Right lung (tissue), 5 donors: Measurements from ENCODE around the gene RAB40B. TPM values are rescaled to one million over a fixed set of nuclear protein-coding genes. Genes with fewer than 3 reads are reported as not detected.

Experiments used
- DNase-seq, 2 donors: peaks; one replicate each; pipeline ENCODE4 v3.0.0-alpha.2; 2013
- polyA plus RNA-seq, 5 donors: library from polyadenylated mRNA; unstranded; fragments of 120-200 nt; gene quantifications; one replicate each; pipeline versions ENCODE4 v1.2.1 to v1.2.3, GENCODE V29; 2013; ENCODE audit warnings: inconsistent platforms in 1 of 5, low replicate concordance in 1 of 5; ENCODE audit not compliant: insufficient read length in 5 of 5, insufficient read depth in 1 of 5

The RAB40B gene
- polyA plus RNA-seq, 5 donors: 15.4 to 31.9 (median 22.4) TPM

DNA sequence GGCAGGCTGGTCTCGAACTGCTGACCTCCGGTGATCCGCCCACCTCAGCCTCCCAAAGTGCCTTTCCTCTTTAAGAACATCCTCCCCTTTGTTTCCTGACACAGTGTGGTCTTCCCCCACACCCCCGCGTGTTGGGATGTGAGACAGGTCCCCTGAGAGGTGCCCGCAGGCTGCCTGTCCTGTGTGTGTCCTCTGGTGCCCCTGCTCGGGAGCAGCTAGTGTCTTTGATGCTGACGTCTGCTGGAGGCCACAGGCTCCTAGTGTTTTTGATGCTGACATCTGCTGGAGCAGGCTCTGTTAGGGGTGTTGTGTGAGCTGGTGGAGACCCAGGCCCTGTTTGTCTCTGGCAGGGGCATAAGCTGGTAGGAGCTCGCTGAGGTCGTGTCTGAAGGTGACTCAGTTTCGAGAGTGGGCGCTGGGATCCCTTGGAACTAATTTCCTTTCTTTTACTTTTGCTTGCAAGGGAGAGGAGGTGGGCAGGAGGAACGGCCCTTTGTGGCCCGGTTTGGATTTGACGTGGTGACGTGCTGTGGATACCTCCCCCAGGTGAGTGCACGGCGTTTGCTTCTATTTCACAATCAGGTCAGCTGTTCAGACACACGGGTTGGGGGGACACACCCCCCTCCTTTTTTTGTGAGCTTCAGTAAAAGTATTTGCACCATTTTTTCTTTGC is 24.0 kb upstream of the RAB40B start:
- no peak for DNase-seq

GRCh38 chr17:82720204-82720603 is 21.7 kb upstream of the RAB40B start:
- DNase-seq: no peak

GRCh38 chr17:82718986-82719685 is 20.6 kb upstream of the RAB40B start:
- no peak for DNase-seq

DNA sequence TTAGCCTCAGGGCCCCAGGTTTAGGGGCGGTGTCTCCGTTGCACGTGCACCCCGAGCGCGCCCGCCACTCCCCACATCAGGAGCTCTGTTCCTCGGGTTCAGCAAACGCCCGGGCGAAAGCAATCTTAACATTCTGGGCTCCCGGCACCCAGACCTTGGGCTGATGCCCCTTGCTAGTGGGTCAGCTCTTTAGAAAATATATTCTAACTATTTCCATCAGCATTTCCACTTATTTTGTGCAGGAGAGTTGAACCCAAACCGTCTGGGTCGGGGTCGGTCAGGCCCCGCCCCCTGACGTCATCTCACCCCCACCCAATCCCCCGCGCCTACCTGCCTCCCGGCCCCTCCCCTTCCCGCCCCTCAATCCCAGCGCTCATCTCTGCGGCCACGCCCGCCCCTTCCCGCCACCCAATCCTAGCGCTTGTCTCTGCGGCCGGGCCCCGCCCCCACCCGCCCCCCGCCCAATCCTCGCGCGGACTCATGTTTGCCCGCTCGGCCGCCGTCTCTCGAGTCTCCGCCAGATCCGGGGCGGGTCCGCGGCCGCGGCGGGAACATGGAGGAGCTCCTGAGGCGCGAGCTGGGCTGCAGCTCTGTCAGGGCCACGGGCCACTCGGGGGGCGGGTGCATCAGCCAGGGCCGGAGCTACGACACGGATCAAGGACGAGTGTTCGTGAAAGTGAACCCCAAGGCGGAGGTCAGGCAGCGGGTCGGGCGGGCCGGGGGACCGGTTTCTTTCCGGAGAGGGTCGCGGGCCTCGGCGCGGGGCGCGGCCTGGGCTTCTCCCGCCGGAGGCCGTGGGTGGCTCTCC is 17.9 kb upstream of the RAB40B start, which contains the start of gene FN3KRP:
Gene FN3KRP (plus strand): TSS at position 504 of the 808 bp plus-strand sequence. CDS start 50 bp downstream, at position 554.
- peak; percentile 95 for DNase-seq

GRCh38 chr17:82713071-82713723 is 14.7 kb upstream of the RAB40B start:
- DNase-seq: no peak

GRCh38 chr17:82710499-82711232 is 12.2 kb upstream of the RAB40B start:
- DNase-seq: no peak

- no peak for DNase-seq
Measured at GRCh38 chr17:82709676-82710498, 11.4 kb upstream of the RAB40B start.

GRCh38 chr17:82709024-82709675 is 10.7 kb upstream of the RAB40B start:
- no peak for DNase-seq

- no peak for DNase-seq
Measured at GRCh38 chr17:82705756-82706155, 7.3 kb upstream of the RAB40B start.

- no peak for DNase-seq
Measured at GRCh38 chr17:82704886-82705285, 6.4 kb upstream of the RAB40B start.

DNA sequence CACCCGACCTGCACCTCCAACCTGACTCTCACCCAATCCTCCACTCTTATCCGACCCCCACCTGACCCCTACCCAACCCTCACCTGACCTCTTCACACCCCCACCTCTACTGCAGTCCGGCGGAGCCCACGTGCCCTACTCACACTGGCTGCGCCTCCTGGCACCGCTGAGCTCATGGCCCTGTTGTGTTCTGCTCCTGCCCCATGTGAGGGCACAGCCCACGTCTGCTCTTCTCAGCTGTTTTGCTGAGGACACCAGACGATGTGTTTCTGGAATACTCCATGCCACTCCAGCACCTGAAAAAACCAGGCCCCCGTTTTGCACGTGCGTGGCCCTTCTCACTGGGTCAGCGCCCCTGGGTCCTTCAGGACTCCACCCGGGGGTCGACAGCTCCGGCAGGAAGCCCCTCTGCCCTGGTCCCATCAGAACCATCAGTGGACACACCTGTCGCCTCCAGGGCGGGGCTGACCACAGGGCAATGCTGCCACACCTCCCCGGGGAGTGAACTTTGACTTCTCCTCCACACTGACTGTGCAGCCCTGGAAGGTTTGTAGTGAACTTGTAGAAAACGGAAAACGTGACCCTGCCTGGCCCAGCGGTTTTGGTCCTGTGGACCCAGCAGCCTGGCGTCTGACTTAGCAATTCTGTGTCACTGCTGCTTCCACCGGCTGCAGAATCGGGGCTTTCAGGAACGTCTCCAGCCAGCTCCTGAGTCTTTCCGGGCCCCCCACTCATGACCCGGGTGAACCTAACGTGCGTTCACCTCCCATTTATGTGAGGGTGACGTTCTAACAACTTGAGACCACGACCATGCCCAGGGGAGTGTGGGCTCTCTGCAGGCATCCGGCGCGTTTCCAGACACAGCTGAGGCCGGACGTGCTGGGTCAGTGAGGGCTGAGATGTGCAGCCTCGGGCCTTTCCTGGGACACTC is 5.7 kb upstream of the RAB40B start:
- no peak for DNase-seq

- DNase-seq: no peak
Measured at GRCh38 chr17:82703036-82703745, 4.7 kb upstream of the RAB40B start.

DNA sequence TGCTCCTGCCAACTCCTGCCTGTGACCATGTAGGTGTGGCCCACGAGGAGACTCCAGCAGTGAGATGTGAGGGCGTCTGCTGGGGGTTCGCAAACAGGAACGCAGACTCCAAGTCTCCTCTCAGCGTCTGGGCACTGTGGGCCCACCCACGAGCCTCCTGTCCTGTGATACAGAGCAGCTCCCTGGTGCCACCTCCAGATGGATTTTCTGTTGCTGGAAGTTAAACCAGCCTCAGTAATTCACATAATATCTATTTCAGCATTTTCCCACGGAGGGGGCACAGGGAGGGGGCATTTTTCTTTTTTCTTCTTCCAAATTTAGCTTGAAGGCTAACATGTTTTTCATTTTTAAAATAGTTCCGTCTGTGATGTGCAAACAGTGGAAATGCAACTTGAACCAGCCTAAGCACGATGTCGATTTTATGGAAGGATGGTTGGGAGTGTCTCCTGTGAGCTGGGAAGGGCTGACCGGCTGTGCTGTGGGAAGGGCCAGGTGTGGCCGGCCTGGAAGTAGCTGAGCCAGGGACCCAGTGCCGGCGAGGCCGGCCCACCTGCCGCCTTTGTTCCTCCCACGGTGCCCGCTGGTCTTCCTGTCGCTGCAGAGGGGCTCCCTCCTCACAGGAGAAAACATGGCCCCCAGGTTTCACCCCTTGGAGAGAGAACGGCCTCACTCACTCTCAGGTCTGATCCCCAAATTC is 3.9 kb upstream of the RAB40B start:
- DNase-seq: no peak

GRCh38 chr17:82699551-82699950 is 1.1 kb upstream of the RAB40B start:
- no peak for DNase-seq

DNA sequence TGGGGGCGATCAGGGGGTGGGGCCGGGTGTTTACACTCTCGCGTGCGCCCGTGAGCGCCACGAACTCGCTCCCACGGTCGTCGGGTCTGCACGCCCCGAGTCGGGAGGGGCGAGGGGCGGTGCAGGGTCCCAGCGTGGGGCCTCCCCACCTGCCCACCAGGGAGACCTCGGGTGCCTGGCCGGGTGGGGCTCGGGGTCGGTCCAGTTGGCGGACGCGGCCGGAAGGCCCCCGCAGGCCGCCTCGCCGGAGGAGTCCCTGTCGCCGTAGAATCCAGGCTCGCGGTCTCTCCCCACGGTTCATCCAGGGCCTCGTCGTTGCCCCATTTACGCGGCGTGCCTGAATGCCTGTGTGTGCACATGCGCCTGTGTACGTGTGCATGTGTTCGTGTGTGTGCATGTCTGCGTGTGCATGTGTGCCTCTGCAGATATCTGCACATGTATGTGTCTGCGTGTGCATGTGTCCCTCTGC is 510 bp upstream of the RAB40B start:
- no peak for DNase-seq

GRCh38 chr17:82697808-82698064 is 762 bp downstream of the RAB40B start:
- no peak for DNase-seq
